ENCODE data around the gene DIDO1. TPM values are rescaled to one million over a fixed set of nuclear protein-coding genes. Genes with fewer than 3 reads are reported as not detected.
"Not testable (repeated sequence)": the region's sequence is repeated elsewhere in the genome, so short reads cannot be mapped to it uniquely, and the experiment has no call there.

DIDO1 gene
- total RNA-seq, 1 donor from 2014 or later = 37.5 TPM

GRCh38 chr20:62882426-62882825, 43.9 kb downstream of the DIDO1 start:
- FAIRE-seq (no peak), DNase-seq (ENCODE audit: low spot score in 2 of 2) (no peak)

GRCh38 chr20:62881662-62882395, 44.5 kb downstream of the DIDO1 start:
- FAIRE-seq (no peak), DNase-seq (ENCODE audit: low spot score in 2 of 2) (no peak)

- FAIRE-seq (no peak), DNase-seq (ENCODE audit: low spot score in 2 of 2) (no peak)
Observed at GRCh38 chr20:62880935-62881661, 45.2 kb downstream of the DIDO1 start.

- DNase-seq (ENCODE audit: low spot score in 2 of 2) (no peak), FAIRE-seq (no peak)
Observed at GRCh38 chr20:62880147-62880934, 46.0 kb downstream of the DIDO1 start.

- DNase-seq (ENCODE audit: low spot score in 2 of 2) (no peak), FAIRE-seq (no peak)
Observed at GRCh38 chr20:62879275-62880146, 46.8 kb downstream of the DIDO1 start.

GRCh38 chr20:62878244-62879038, 47.9 kb downstream of the DIDO1 start:
- no peak for DNase-seq (ENCODE audit: low spot score in 2 of 2)
- no peak for FAIRE-seq

GRCh38 chr20:62876902-62877816, 49.1 kb downstream of the DIDO1 start:
- DNase-seq (ENCODE audit: low spot score in 2 of 2) (no peak), FAIRE-seq (no peak)

- FAIRE-seq (no peak), DNase-seq (ENCODE audit: low spot score in 2 of 2) (no peak)
Observed at GRCh38 chr20:62876501-62876901, 49.8 kb downstream of the DIDO1 start.

GRCh38 chr20:62875419-62876361, 50.6 kb downstream of the DIDO1 start:
- FAIRE-seq = no peak
- peak; percentile 76 to 89 for DNase-seq (ENCODE audit: low spot score in 2 of 2)

- FAIRE-seq (no peak), DNase-seq (ENCODE audit: low spot score in 2 of 2) (no peak)
Observed at GRCh38 chr20:62874964-62875344, 51.4 kb downstream of the DIDO1 start.

GRCh38 chr20:62873681-62874031, 52.6 kb downstream of the DIDO1 start:
- not testable (repeated sequence) for DNase-seq (ENCODE audit: low spot score in 2 of 2); FAIRE-seq

- FAIRE-seq (no peak), DNase-seq (ENCODE audit: low spot score in 2 of 2) (no peak)
Observed at GRCh38 chr20:62873280-62873679, 53.0 kb downstream of the DIDO1 start.

- FAIRE-seq = no peak
- DNase-seq (ENCODE audit: low spot score in 2 of 2) = no peak
Observed at GRCh38 chr20:62872862-62873261, 53.4 kb downstream of the DIDO1 start.

GRCh38 chr20:62872184-62872847, 54.0 kb downstream of the DIDO1 start:
- FAIRE-seq (no peak), DNase-seq (ENCODE audit: low spot score in 2 of 2) (no peak)

GRCh38 chr20:62864207-62864606, 62.1 kb downstream of the DIDO1 start:
- FAIRE-seq (no peak), DNase-seq (ENCODE audit: low spot score in 2 of 2) (no peak)

GRCh38 chr20:62861726-62862336, 64.5 kb downstream of the DIDO1 start, which contains the start of gene TCFL5:
Gene TCFL5, minus strand, starts transcription at chr20:62861822. Its CDS starts 152 bp downstream, at chr20:62861670.
- peak; percentile 94 to 95 for DNase-seq (ENCODE audit: low spot score in 2 of 2)
- no peak for FAIRE-seq
